ENCODE measurements around the gene SUCNR1.
A peak's percentile ranks its signal among the peaks of the same experiment; 100 is the strongest.
"Not testable (repeated sequence)": the region's sequence is repeated elsewhere in the genome, so short reads cannot be mapped to it uniquely, and the experiment has no call there.

The SUCNR1 gene

GRCh38 chr3:151903501-151903991, 30.1 kb downstream of the SUCNR1 start:
- DNase-seq, result no peak

GRCh38 chr3:151905647-151906046, 32.2 kb downstream of the SUCNR1 start:
- DNase-seq, result no peak

GRCh38 chr3:151906751-151907150, 33.3 kb downstream of the SUCNR1 start:
- DNase-seq, result no peak

- DNase-seq, result no peak
Measured at GRCh38 chr3:151908399-151908798, 35.0 kb downstream of the SUCNR1 start.

GRCh38 chr3:151909681-151910405, 36.4 kb downstream of the SUCNR1 start:
- DNase-seq, result no peak

GRCh38 chr3:151911462-151911861, 38.0 kb downstream of the SUCNR1 start:
- no peak for DNase-seq

GRCh38 chr3:151912028-151912427, 38.6 kb downstream of the SUCNR1 start:
- DNase-seq, result no peak

- DNase-seq, result no peak
Measured at GRCh38 chr3:151916781-151917180, 43.3 kb downstream of the SUCNR1 start.

GRCh38 chr3:151918253-151919029, 45.0 kb downstream of the SUCNR1 start:
- peak; percentile 32 for DNase-seq

- no peak for DNase-seq
Measured at GRCh38 chr3:151919030-151919328, 45.5 kb downstream of the SUCNR1 start.

GRCh38 chr3:151919446-151919845, 46.0 kb downstream of the SUCNR1 start:
- no peak for DNase-seq

- DNase-seq, result no peak
Measured at GRCh38 chr3:151923901-151924300, 50.5 kb downstream of the SUCNR1 start.

GRCh38 chr3:151924753-151925152, 51.3 kb downstream of the SUCNR1 start:
- no peak for DNase-seq

- DNase-seq, result no peak
Measured at GRCh38 chr3:151925419-151925818, 52.0 kb downstream of the SUCNR1 start.

GRCh38 chr3:151925876-151926275, 52.4 kb downstream of the SUCNR1 start:
- DNase-seq, result no peak

- DNase-seq, result no peak
Measured at GRCh38 chr3:151926956-151927355, 53.5 kb downstream of the SUCNR1 start.

GRCh38 chr3:151927915-151928525, 54.6 kb downstream of the SUCNR1 start:
- not testable (repeated sequence) for DNase-seq

GRCh38 chr3:151931171-151931570, 57.7 kb downstream of the SUCNR1 start:
- DNase-seq, result no peak

GRCh38 chr3:151933234-151933853, 59.9 kb downstream of the SUCNR1 start:
- no peak for DNase-seq

All from NCI-H1105 (cell line).